LNCaP clone FGC (cell line): ENCODE results near the gene SQOR.

ENCODE experiments used
- DNase-seq: peaks from one replicate; pipeline ENCODE4 v3.0.0-alpha.2; 2011; ENCODE audit warnings: low read depth
- H3K4me3 ChIP-seq: 2 replicates; pipeline ENCODE4 v1.5.1; 2011; ENCODE audit warnings: mild to moderate bottlenecking, low read depth, low read length, control low read depth
- CTCF ChIP-seq: IDR thresholded peaks from 2 replicates; pipeline ENCODE4 v1.5.1; 2012; ENCODE audit warnings: mild to moderate bottlenecking; ENCODE audit not compliant: control insufficient read depth, insufficient read depth; ENCODE audit errors: extremely low read depth

The SQOR gene

GRCh38 chr15:45637552-45638033, 2.8 kb downstream of the SQOR start:
- no peak for TF ChIP-seq CTCF
- H3K4me3 ChIP-seq, result peak overlapping the region; percentile 23
- DNase-seq, result peak; percentile 42

GRCh38 chr15:45640616-45641015, 5.8 kb downstream of the SQOR start:
- no peak for DNase-seq
- no peak overlapping the region for H3K4me3 ChIP-seq
- no peak for TF ChIP-seq CTCF

GRCh38 chr15:45641374-45641781, 6.5 kb downstream of the SQOR start:
- no peak overlapping the region for H3K4me3 ChIP-seq
- no peak for DNase-seq
- no peak for TF ChIP-seq CTCF

GRCh38 chr15:45641999-45642932, 7.4 kb downstream of the SQOR start:
- no peak for DNase-seq
- no peak overlapping the region for H3K4me3 ChIP-seq
- TF ChIP-seq CTCF, result no peak

GRCh38 chr15:45644437-45644836, 9.6 kb downstream of the SQOR start:
- H3K4me3 ChIP-seq, result no peak overlapping the region
- DNase-seq, result no peak
- TF ChIP-seq CTCF, result no peak

- no peak for TF ChIP-seq CTCF
- H3K4me3 ChIP-seq, result no peak overlapping the region
- DNase-seq, result no peak
These were observed 10.5 kb downstream of the SQOR start for GRCh38 chr15:45645026-45645980.
